Eye (tissue), 1 donor: ENCODE results near the gene CERS1.

Experiments
- DNase-seq: peaks from one replicate; pipeline ENCODE4 v3.0.0-alpha.2; 2015

Gene CERS1

DNA sequence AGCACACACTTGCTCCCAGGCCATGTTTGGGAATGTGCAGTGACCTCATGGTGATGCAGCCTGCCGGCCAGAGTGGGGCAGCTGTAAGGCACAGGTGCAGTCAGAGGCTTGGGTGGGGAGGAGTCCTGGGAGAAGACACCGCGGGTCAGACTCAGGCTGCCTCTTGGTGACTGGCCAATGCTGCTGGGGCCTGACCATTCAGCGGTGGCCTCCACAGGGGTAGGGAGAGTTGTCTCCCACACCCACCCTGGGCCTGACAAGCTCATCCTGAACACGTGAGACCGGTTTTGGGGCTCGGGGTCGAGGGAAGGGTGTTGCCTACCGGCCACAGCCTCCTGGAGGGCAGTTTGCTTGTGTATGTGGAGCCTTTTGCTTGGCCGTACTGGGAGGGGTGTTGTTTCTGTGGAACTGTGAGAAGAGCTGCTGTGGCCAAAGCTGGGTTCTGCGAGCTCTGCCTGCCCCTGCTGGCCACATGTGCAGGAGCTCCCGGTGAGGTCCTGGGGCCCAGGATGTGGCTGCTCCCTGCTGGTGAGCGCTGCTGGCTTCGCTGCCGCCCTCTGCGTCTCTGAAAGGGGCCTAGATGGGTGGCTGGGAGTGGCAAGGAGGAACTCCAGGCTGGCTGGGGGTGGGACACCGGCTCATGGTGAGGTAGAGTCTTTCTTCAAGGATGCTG, 42.1 kb downstream of the CERS1 start:
- no peak for DNase-seq

GRCh38 chr19:18852648-18853047, 43.3 kb downstream of the CERS1 start:
- DNase-seq: peak; percentile 15

DNA sequence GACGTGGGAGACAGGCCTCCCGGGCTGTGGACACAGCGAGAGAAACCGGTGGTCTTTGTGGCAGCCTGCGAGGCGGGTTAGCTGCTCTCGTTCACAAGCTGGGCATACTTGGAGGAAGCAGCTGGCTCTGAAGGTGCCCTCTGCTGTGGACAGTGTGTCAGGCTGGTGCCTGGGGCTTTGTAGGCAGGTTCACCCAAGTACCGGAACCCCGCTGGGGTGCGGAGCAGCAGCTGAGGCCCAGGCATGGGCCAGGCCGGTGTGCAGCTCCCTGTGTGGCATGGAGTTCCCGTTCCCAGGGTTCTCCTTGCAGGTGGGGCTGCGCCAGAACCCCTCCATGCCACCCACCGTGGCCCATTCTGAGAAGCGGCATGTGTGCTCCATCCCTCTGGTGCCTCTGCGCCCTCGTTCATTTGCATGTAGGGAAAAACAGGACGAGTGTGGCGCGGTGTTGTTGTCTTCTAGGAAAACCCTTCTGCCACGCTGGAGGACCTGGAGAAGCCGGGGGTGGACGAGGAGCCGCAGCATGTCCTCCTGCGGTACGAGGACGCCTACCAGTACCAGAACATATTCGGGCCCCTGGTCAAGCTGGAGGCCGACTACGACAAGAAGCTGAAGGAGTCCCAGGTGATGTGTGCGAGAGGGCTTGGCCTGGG, 44.2 kb downstream of the CERS1 start:
- DNase-seq: no peak

GRCh38 chr19:18850471-18851375, 45.2 kb downstream of the CERS1 start:
- peak; percentile 24 for DNase-seq

DNA sequence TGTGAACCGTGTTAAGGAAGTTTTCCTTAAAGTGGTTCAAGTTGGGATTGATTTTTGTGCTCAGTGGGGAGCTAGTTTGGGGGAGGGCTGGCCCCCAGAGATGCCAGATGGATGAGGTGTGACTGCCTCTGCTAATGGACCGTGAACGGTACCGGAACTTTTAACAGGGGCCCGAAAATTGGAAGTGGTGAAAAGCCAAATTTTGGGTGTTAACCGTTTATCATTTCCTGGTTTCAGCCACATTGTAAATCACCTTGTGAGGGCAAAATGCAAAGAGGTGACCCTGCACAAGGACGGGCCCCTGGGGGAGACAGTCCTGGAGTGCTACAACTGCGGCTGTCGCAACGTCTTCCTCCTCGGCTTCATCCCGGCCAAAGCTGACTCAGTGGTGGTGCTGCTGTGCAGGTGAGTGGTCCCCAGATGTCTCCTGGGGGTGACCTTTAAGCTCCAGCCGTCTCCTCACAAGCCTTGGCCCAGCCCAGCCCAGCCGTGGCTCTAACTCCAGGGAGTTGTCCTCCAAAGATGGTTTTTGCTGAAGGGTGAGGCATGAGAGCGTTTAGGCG, 46.0 kb downstream of the CERS1 start:
- no peak for DNase-seq

DNA sequence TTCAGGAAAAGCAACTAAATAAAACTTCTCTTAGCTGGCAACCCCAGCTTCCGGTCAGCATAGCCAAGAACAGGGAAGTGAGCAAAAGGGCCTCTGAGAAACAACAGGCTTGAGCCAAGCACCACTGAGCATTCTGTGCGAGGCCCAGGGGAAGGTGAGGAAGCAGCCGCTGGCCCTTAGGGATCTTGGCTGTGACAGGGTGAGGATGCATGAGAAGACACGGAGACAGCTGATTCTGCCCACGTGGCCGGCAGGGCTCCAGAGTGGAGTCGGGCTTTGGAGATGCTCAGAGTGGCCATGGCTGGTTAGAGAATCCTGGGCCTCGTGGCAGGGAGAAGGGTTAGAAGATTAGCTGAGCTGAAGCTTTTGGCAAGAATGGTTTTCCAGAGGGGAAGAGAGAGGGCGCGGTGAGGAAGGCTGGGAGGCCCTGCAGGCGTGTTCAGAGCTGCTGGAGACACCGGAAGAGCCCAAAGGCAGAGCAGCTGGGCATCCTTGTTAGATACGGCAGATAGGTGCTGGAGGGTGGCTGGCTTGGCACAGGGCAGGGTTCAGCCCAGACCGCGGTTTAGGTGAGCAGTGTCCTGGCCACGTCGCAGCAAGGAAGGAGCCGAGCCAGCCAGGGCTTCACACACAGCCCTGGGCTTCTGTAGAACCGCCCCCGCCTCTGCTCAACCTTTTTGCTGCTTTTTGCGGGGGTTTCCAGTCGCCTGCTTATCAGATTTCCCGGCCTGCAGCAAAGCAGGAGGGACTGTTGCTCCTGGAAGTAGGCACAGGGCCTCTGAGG, 46.9 kb downstream of the CERS1 start:
- DNase-seq: peak; percentile 22

GRCh38 chr19:18847549-18848463, 48.2 kb downstream of the CERS1 start:
- peak; percentile 67 for DNase-seq

DNA sequence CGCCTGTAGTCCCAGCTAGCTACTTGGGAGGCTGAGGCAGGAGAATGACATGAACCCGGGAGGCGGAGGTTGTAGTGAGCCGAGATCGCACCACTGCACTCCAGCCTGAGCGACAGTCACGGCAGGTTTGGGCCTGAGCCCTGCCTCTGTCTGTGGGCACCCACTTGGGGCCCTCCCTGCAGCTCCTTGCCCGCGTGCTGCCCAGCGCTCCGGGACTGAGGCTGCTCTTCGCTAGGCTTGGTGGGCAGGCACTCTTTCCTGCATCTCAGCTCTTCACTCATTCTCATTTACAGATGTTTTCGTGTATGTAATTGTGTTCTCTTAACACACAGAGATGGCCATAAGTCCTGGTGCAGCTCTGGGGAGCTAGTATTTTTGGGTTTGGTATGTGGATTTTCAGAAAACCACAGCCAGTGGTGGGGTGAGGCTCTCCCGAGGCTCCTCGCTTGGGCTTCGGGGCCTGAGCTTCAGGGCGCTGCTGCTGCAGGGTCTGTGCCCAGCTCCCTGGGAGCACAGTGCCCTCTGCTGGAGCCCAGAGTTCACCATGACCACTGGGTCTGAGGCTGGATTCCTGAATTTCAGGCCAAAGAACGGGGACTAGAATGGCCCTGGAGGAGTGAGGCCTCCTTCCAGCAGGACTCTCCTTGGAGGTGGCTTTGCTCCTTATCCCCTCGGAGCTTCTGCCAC, 49.0 kb downstream of the CERS1 start:
- peak; percentile 89 for DNase-seq

- DNase-seq: no peak
Measured at GRCh38 chr19:18845961-18846360, 50.0 kb downstream of the CERS1 start.

DNA sequence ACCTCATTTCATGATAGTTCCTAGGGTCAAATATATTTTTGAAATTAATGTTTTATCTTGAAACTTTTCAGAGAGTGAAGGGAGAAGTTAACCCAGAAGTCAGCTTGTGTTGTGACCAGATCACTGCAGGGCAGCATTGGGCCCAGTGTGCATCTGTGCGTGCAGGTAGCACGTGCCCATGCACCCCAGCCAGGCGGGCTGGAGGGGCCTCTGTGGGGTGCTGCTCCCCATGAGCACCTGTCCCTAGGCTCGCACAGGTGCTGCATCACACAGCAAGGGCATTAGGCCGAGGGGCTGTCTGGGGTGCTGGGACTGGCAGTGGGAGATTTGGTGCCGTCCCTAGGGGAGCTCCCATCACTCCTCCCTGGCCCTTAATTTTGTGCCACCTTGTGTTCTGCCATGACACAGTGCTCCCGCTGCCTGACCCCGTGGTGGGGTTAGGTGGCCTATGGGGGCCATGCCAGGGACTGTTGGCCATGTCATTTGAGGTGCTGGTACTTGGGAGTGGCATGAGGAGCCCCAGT, 51.1 kb downstream of the CERS1 start:
- no peak for DNase-seq

DNA sequence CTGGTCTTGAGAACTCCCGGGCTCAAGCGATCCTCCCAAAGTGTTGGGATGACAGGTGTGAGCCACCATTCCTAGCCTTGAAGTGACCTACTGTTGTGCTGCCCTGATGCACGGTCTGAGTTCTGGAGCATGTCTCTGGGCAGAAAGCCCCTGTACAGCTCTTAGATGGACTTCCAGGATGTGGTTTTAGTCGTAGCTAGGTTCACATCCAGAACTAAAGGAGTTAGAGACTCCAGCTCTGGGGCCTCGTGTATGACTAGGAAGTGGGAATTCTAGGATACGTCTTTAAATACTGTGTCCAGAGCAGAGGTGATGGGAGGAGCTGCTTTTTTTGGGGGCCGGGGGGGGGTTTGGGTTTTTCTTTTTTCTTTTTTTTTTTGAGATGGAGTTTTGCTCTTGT, 52.0 kb downstream of the CERS1 start:
- no peak for DNase-seq

GRCh38 chr19:18842166-18842565, 53.8 kb downstream of the CERS1 start:
- DNase-seq: no peak

DNA sequence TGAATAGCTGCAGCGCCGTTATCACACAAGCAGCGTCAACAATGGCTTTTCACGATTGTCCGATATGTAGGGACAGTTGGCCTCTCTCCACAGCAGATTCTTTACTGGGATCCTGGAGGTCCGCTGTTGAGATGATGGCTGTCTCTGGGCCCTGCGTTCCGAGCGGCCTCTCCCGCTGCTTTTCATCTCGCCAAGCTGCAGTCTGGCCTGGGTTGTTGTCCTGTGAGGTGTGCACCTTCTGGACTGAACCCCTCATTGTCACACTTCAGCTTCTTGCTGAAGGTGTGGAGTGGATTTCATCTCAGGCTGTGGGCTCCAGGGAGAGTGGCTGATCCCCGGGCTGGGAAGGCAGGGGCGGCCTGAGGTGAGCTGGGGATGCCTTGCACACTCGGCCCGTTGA, 54.6 kb downstream of the CERS1 start:
- DNase-seq: no peak

- DNase-seq: no peak
Measured at GRCh38 chr19:18840288-18841267, 55.4 kb downstream of the CERS1 start.

GRCh38 chr19:18839465-18840287, 56.3 kb downstream of the CERS1 start:
- no peak for DNase-seq

DNA sequence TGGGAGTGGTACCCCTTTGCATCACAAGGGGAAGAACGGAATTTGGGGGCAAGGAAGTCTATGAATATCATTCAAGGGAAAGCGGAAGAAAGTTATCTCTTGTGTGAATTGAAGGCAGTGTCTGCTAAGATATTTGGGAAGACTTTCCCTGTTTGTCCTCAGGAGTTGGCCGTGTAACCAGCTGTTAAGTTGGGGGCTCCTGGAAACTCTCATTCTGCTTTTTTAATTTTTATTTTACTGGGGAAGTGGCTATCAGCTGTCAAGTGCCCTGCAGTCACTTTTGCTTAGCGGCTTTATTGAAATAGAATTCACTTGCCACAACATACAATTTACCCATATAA, 61.3 kb downstream of the CERS1 start:
- DNase-seq: no peak

DNA sequence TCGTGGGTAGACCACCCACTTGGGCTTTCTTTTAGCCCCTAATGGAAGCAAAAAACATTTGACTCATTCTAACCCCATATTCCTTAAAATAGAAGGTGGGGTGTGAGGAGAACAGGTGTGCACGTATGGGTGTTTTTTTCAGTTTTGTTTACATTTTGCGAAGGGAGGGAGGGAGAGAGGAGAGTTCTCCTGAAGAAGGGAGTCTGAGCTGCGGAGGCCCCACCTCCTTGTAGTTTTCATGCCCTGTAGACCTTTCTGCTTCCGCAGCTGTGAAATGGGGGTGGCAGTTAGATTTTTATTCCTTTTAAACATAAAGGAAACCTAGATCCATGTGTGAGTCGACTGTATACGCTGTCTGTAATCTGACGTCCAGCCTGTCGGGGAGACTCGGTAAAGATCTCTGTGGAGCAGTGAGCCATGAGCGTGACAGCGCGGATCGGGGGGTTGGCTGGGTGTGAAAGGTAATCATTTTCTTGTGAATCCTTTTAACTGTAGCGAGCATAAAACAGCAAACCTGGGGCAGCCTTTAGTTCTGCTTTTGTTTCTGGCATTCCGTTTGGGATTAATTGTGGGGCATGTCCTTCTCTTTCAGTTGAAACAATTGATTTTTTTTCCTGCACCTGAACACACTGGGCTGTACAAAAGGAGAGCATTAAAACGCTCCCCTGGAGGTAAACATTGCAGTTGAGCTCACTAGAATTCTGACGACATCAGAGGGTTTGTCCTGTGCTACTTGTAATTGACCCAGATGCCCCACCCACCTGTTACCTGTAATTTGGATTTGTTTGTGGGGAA, 61.9 kb downstream of the CERS1 start:
- peak; percentile 8 for DNase-seq

DNA sequence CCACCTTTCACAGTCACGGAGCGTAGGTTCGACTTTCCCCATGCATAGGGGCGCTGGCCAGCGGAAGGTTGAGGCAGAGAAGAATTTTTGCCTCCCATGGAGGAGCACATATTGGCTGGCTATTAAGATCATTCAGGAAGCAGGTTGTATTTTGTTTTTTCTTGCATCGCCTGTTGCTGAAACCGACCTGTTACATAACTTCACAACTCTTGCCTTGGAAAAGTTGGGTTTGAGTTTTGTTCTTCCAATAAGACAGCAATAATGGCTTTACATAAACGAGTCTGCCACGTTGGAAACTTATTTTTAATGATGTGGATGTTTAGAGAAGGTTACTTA, 62.8 kb downstream of the CERS1 start:
- DNase-seq: peak; percentile 21
